C4-2B (cell line): ENCODE data around the gene ULK3.

Experiments
- ZFX ChIP-seq: fragments of 450-650 bp; IDR thresholded peaks from 2 replicates; pipeline ENCODE4 v1.6.1; 2017
- TF ChIP-seq, protein P1 (sequence below): fragments of 450-650 bp; conservative IDR thresholded peaks from 2 replicates; pipeline ENCODE4 v1.5.1; 2017; ENCODE audit warnings: mild to moderate bottlenecking

DNA sequence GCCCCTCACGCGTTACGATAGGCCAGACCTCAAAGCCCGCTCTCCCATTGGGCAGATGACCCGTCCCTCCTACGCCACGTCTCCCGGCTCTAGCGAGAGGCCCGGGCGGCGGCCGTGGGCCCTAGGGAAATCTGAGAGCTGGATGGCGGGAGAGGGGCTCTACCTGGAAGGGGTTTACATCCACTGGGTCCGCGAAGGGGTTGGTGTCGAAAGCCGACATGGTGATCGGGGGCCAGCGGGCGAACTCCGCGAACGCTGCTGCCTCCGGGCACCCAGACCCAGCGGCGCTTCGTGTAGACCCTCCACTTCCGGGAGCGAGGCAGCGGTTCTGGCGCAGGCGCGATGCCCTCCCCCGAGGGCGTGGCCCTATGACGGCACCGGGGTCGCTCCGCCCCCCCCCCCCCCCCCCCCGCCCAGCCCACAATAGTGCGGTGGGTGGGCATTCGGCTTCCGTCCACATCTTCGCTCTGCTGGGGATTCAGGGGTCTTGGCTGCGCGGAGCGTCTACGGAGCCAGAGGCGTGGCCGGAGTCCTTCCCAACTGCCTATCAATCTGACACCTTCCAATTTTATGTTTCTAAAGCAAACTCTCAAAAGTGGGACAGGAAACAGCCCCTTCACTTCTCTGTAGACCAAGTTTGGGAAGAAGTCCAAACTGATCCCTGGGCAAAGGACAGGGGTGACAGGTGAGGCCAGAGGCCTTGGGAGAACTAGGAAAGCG is 30.2 kb upstream of the ULK3 start, which contains the start of gene SCAMP2:
- TF ChIP-seq, protein P1, sequence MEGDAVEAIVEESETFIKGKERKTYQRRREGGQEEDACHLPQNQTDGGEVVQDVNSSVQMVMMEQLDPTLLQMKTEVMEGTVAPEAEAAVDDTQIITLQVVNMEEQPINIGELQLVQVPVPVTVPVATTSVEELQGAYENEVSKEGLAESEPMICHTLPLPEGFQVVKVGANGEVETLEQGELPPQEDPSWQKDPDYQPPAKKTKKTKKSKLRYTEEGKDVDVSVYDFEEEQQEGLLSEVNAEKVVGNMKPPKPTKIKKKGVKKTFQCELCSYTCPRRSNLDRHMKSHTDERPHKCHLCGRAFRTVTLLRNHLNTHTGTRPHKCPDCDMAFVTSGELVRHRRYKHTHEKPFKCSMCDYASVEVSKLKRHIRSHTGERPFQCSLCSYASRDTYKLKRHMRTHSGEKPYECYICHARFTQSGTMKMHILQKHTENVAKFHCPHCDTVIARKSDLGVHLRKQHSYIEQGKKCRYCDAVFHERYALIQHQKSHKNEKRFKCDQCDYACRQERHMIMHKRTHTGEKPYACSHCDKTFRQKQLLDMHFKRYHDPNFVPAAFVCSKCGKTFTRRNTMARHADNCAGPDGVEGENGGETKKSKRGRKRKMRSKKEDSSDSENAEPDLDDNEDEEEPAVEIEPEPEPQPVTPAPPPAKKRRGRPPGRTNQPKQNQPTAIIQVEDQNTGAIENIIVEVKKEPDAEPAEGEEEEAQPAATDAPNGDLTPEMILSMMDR, result no peak
- peak; percentile 86; the same call in 1 of the 2 replicates for TF ChIP-seq ZFX
